ENCODE measurements around the gene AMH. TPM values are rescaled to one million over a fixed set of nuclear protein-coding genes. Genes with fewer than 3 reads are reported as not detected.

Gene AMH
- total RNA-seq, 1 experiment from 2014 or later: 21.9 TPM

DNA sequence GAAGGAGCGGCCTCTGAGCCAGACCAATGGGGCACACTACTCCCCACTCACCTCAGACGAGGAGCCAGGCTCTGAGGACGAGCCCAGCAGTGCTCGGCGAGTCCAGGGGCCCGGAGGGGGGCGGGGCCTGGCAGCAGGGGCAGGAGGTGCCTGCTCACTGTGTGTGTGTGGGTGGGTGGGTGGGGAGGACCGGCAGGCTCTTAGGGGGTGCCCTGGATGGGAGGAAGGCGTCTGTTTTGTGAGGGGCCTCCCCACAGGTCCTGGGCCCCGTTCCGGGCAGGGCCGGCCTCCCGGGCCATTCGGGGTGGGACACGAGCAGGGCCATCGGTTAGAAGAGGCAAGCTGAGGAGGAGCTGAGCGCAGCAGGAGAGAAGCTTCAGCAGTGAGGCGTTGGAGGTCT is 25.7 kb upstream of the AMH start:
- BruUV-seq (replicated peaks): no TSS peak
- in situ Hi-C loops (cut with HindIII; ENCODE audit: low pct_unique_long_range_greater_than_20kb, low sequenced_read_pairs) (no loop called here), intact Hi-C loops (cut with micrococcal nuclease; ENCODE audit: unreplicated experiment) (no loop called here)
- Histone ChIP-seq H3K36me3 (ENCODE audit: control insufficient read depth, insufficient read depth, low read length) (no peaks in the 10 kb centered on the region), H3K4me1 (ENCODE audit: control insufficient read depth, insufficient read depth, low read length) (0 out of 2 replicates have a peak, but pooled peaks cover 3% of the 10 kb centered on the region), H3K9me3 (ENCODE audit: control insufficient read depth, insufficient read depth, low read depth, low read length) (no peaks in the 10 kb centered on the region), H3K27ac (ENCODE audit: low read length) (no peak overlapping the region), H3K27me3 (ENCODE audit: control insufficient read depth, insufficient read depth, low read length) (no peaks in the 10 kb centered on the region), H3K4me3 (ENCODE audit: low read depth in 2 of 2, low read length in 2 of 2) (no peak overlapping the region)
- POLR2A ChIA-PET: no interaction called here
- ATAC-seq (no peak), DNase-seq (ENCODE audit: low read depth, low spot score) (no peak)
- TF ChIP-seq POLR2AphosphoS5 (IDR thresholded peaks at IDR 0.05; ENCODE audit: low read depth, low read length) (no peak), SIN3A (IDR thresholded peaks at IDR 0.05; ENCODE audit: borderline replicate concordance, insufficient read depth, low read depth, low read length) (no peak), TCF7L2 (IDR thresholded peaks at IDR 0.05; ENCODE audit: low read depth, low read length) (no peak), CTCF (IDR thresholded peaks at IDR 0.05) (no peak)
- TF ChIP-seq, protein P1, sequence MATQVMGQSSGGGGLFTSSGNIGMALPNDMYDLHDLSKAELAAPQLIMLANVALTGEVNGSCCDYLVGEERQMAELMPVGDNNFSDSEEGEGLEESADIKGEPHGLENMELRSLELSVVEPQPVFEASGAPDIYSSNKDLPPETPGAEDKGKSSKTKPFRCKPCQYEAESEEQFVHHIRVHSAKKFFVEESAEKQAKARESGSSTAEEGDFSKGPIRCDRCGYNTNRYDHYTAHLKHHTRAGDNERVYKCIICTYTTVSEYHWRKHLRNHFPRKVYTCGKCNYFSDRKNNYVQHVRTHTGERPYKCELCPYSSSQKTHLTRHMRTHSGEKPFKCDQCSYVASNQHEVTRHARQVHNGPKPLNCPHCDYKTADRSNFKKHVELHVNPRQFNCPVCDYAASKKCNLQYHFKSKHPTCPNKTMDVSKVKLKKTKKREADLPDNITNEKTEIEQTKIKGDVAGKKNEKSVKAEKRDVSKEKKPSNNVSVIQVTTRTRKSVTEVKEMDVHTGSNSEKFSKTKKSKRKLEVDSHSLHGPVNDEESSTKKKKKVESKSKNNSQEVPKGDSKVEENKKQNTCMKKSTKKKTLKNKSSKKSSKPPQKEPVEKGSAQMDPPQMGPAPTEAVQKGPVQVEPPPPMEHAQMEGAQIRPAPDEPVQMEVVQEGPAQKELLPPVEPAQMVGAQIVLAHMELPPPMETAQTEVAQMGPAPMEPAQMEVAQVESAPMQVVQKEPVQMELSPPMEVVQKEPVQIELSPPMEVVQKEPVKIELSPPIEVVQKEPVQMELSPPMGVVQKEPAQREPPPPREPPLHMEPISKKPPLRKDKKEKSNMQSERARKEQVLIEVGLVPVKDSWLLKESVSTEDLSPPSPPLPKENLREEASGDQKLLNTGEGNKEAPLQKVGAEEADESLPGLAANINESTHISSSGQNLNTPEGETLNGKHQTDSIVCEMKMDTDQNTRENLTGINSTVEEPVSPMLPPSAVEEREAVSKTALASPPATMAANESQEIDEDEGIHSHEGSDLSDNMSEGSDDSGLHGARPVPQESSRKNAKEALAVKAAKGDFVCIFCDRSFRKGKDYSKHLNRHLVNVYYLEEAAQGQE (IDR thresholded peaks at IDR 0.05; ENCODE audit: insufficient read depth in 1 of 2, low read depth in 2 of 2, low read length in 1 of 2): no peak
- CTCF ChIA-PET: no interaction called here

DNA sequence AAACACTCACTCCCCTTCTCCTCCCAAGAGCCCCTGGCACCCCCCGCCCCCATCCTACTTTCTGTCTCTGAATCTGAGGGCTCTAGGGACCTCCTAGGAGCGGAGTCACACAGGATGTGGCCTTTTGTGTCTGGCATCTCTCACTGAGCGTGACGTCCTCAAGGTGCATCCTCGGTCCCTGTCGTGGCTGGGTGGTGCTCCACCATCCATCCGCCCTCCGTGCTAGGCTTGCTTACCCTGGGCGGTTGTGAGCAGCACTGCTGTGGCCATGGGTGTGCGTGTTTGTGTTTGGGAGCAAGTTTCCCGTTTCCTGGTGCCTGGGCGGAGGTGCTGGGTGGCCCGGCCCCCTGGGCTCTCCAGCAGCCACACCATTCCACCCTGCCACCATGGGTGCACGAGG is 25.2 kb upstream of the AMH start:
- ChIA-PET CTCF (no interaction called here), POLR2A (no interaction called here)
- intact Hi-C loops (cut with micrococcal nuclease; ENCODE audit: unreplicated experiment) (no loop called here), in situ Hi-C loops (cut with HindIII; ENCODE audit: low pct_unique_long_range_greater_than_20kb, low sequenced_read_pairs) (no loop called here)
- Histone ChIP-seq H3K4me3 (ENCODE audit: low read depth in 2 of 2, low read length in 2 of 2) (no peak overlapping the region), H3K36me3 (ENCODE audit: control insufficient read depth, insufficient read depth, low read length) (no peaks in the 10 kb centered on the region), H3K9me3 (ENCODE audit: control insufficient read depth, insufficient read depth, low read depth, low read length) (no peaks in the 10 kb centered on the region), H3K27me3 (ENCODE audit: control insufficient read depth, insufficient read depth, low read length) (no peaks in the 10 kb centered on the region), H3K27ac (ENCODE audit: low read length) (no peak overlapping the region), H3K4me1 (ENCODE audit: control insufficient read depth, insufficient read depth, low read length) (0 out of 2 replicates have a peak, but pooled peaks cover 3% of the 10 kb centered on the region)
- no peak for DNase-seq (ENCODE audit: low read depth, low spot score)
- no TSS peak for BruUV-seq (replicated peaks)
- no peak for TF ChIP-seq POLR2AphosphoS5 (IDR thresholded peaks at IDR 0.05; ENCODE audit: low read depth, low read length)
- no peak for TF ChIP-seq SIN3A (IDR thresholded peaks at IDR 0.05; ENCODE audit: borderline replicate concordance, insufficient read depth, low read depth, low read length)
- TF ChIP-seq, protein P1 (IDR thresholded peaks at IDR 0.05; ENCODE audit: insufficient read depth in 1 of 2, low read depth in 2 of 2, low read length in 1 of 2): no peak
- no peak for TF ChIP-seq CTCF (IDR thresholded peaks at IDR 0.05)
- TF ChIP-seq TCF7L2 (IDR thresholded peaks at IDR 0.05; ENCODE audit: low read depth, low read length): no peak
- ATAC-seq: no peak
